Endothelial cell of umbilical vein (primary cell): Measurements from ENCODE around the gene SCN3B. TPM values are rescaled to one million over a fixed set of nuclear protein-coding genes. Genes with fewer than 3 reads are reported as not detected.

Experiments used
- Bru-seq: library from RNA; stranded (reverse); fragments of 400-500 nt; gene quantifications from one replicate; lab custom pipeline; 2021; lab: Mats Ljungman, UMichigan
- BruChase-seq, 2 experiments: library from RNA; stranded (reverse); fragments of 400-500 nt; gene quantifications; one replicate each; lab custom pipeline; 2021; lab: Mats Ljungman, UMichigan
- BruUV-seq: library from RNA; stranded (reverse); fragments of 400-500 nt; replicated peaks from 2 replicates; lab custom pipeline; 2021; lab: Mats Ljungman, UMichigan
- CTCF ChIA-PET: fragments of 300-600, 350-600 bp; sonication (Branson Sonifier 250); formaldehyde crosslinking; loops from one replicate; lab custom pipeline; 2021; ENCODE audit warnings: antibody characterized with exemption, inconsistent platforms; lab: Charles Lee
- POLR2A ChIA-PET: fragments of 300-600, 350-600 bp; sonication (Branson Sonifier 250); formaldehyde crosslinking; loops from one replicate; lab custom pipeline; 2021; ENCODE audit warnings: antibody characterized with exemption, inconsistent platforms; lab: Charles Lee
- DNase-seq: peaks from one replicate; pipeline ENCODE4 v3.0.0-alpha.2; 2011; ENCODE audit warnings: low read depth, low spot score
- FAIRE-seq: peaks from 2 replicates; lab custom pipeline; 2011; peaks lifted over from hg19 to GRCh38; lab: Jason Lieb, UNC
- H2AFZ ChIP-seq: 2 replicates; pipeline ENCODE4 v1.6.0; 2012; ENCODE audit warnings: low read depth, low read length, control low read depth, inconsistent platforms
- H3K27ac ChIP-seq: 2 replicates; pipeline ENCODE4 v1.5.1; 2011; ENCODE audit warnings: low read depth, mild to moderate bottlenecking, control low read depth, low read length, moderate library complexity; ENCODE audit not compliant: insufficient read depth
- H3K27me3 ChIP-seq, 2 experiments: 2 replicates each; pipeline versions ENCODE4 v1.6.0 to v1.6.1; 2011; ENCODE audit warnings: low read length in 2 of 2, mixed read lengths in 1 of 2; ENCODE audit not compliant: control insufficient read depth in 2 of 2, insufficient read depth in 2 of 2
- H3K36me3 ChIP-seq, 2 experiments: 2 replicates in 1 of 2; 3 replicates in 1 of 2; pipeline ENCODE4 v1.5.1; 2011; ENCODE audit warnings: low read length in 2 of 2, mild to moderate bottlenecking in 1 of 2, moderate library complexity in 1 of 2; ENCODE audit not compliant: control insufficient read depth in 2 of 2, insufficient read depth in 2 of 2; ENCODE audit errors: extremely low read depth in 1 of 2
- H3K4me1 ChIP-seq: 3 replicates; pipeline ENCODE4 v1.5.1; 2011; ENCODE audit warnings: mild to moderate bottlenecking, low read length; ENCODE audit not compliant: control insufficient read depth, insufficient read depth; ENCODE audit errors: extremely low read depth
- H3K4me2 ChIP-seq: 2 replicates; pipeline ENCODE4 v1.6.1; 2011; ENCODE audit warnings: low read length, control low read depth, mixed read lengths; ENCODE audit not compliant: insufficient read depth
- H3K4me3 ChIP-seq, 3 experiments: fragments of 200-600 bp in 1 of 3; sonication (generic), shearing (Covaris generic) in 1 of 3; replicated peaks in 1 of 3; 2 replicates each; pipeline ENCODE4 v1.5.1; 2011 to 2016; ENCODE audit warnings: control low read depth in 3 of 3, low read length in 3 of 3, mild to moderate bottlenecking in 2 of 3, inconsistent platforms in 1 of 3, low read depth in 1 of 3, moderate library complexity in 1 of 3; ENCODE audit not compliant: insufficient read depth in 1 of 3
- H3K79me2 ChIP-seq: 2 replicates; pipeline ENCODE4 v1.6.0; 2012; ENCODE audit warnings: low read length, inconsistent platforms; ENCODE audit not compliant: control insufficient read depth, insufficient read depth
- H3K9ac ChIP-seq: replicated peaks from 2 replicates; pipeline ENCODE3; 2011; ENCODE audit warnings: low read length, control low read depth; ENCODE audit not compliant: insufficient read depth; ENCODE audit errors: extremely low read depth
- H3K9me1 ChIP-seq: replicated peaks from 3 replicates; pipeline ENCODE4 v1.6.0; 2011; ENCODE audit warnings: mild to moderate bottlenecking, low read length; ENCODE audit not compliant: control insufficient read depth, insufficient read depth; ENCODE audit errors: extremely low read depth
- H3K9me3 ChIP-seq: replicated peaks from 2 replicates; pipeline ENCODE4 v1.5.1; 2012; ENCODE audit warnings: low read length, inconsistent platforms; ENCODE audit not compliant: control insufficient read depth, insufficient read depth
- H4K20me1 ChIP-seq: replicated peaks from 2 replicates; pipeline ENCODE3; 2011; ENCODE audit warnings: mild to moderate bottlenecking, low read length; ENCODE audit not compliant: control insufficient read depth, insufficient read depth; ENCODE audit errors: extremely low read depth
- JUN ChIP-seq: IDR thresholded peaks from 2 replicates; pipeline ENCODE4 v1.6.1; 2011; ENCODE audit warnings: borderline replicate concordance, low read depth; ENCODE audit not compliant: insufficient read length, insufficient read depth
- MAX ChIP-seq: IDR thresholded peaks from 2 replicates; pipeline ENCODE4 v1.6.1; 2011; ENCODE audit not compliant: insufficient read depth, insufficient read length
- MYC ChIP-seq: IDR thresholded peaks from one replicate; pipeline ENCODE4 v1.6.1; 2011; ENCODE audit warnings: mild to moderate bottlenecking, low read depth, low read length
- dilution Hi-C: fragments of 300-500 bp; cut with MboI; formaldehyde crosslinking; loops from one replicate; pipeline ENCODE4 v1.15.0; 2019; ENCODE audit warnings: low sequenced_read_pairs; ENCODE audit not compliant: extremely low pct_ligation_motif_present
- intact Hi-C: fragments of 100-400 bp; cut with micrococcal nuclease; formaldehyde crosslinking; loops from one replicate; pipeline ENCODE4 v1.10.0; 2022
- long read RNA-seq: library from polyadenylated mRNA; stranded (forward); transcript quantifications from one replicate; pipeline ENCODE4 v2.0.0, GENCODE V29; 2021
- polyA minus RNA-seq, 3 experiments: library from RNA; depleted of rRNA, polyadenylated mRNA; stranded (reverse); fragments of >200 nt; gene quantifications; 1 replicate in 1 of 3; 2 replicates in 2 of 3; pipeline ENCODE4 v1.2.3, GENCODE V29; 2011
- polyA plus RNA-seq, 4 experiments: library from polyadenylated mRNA; depleted of rRNA in 3 of 4; stranded (reverse) in 3 of 4; unstranded in 1 of 4; fragments of >200 nt; gene quantifications; 2 replicates each; pipeline versions ENCODE4 v1.2.1 to v1.2.3, GENCODE V29; 2011 to 2012; ENCODE audit warnings: missing spikeins in 1 of 4
- total RNA-seq: library from RNA; stranded (reverse); gene quantifications from 2 replicates; pipeline ENCODE4 v1.2.3, GENCODE V29; 2021

The SCN3B gene
- total RNA-seq (1.4 and 1.5 TPM in 2 replicates), polyA plus RNA-seq (0.72 and 0.91 TPM in 2 replicates), polyA minus RNA-seq (1.5 and 3.8 TPM in 2 replicates), Bru-seq, nascent RNA (percentile 25 among the genes with signal in this experiment), BruChase-seq, experiment 1, labeled RNA remaining after a 6-hour chase (percentile 40 among the genes with signal in this experiment), BruChase-seq, experiment 2, labeled RNA remaining after a 2-hour chase (percentile 35 among the genes with signal in this experiment)
- 0.45 and 0.51 TPM in 2 replicates for polyA plus RNA-seq (2011; cell fraction: cytosol; rRNA removed)
- 1.3 and 1.6 TPM in 2 replicates for polyA plus RNA-seq (2011; cell fraction: nucleus; rRNA removed)
- 0.83 and 1.1 TPM in 2 replicates for polyA plus RNA-seq (2012)
- polyA minus RNA-seq (2011; cell fraction: cytosol; rRNA and poly(A)+ RNA removed) = not detected
- polyA minus RNA-seq (2011; cell fraction: nucleus; rRNA and poly(A)+ RNA removed) = 0.63 and 0.77 TPM in 2 replicates
- long read RNA-seq = 0 reads

- H3K36me3 ChIP-seq = no peaks in the 10 kb centered on the region
- no peak within 1 kb of the TSS for H3K27ac ChIP-seq
- ChIA-PET CTCF (interaction anchor here (1.3 to 6.3 kb wide), 7 partner anchors 12 to 74 kb away, joined by 3 to 41 read pairs (median 7); no protein-coding TSS in a partner anchor), POLR2A (no interaction called here)
- no peaks in the 10 kb centered on the region for H3K79me2 ChIP-seq
- intact Hi-C loops = loop anchor here (1.0 kb wide), 2 partner anchors 25 to 64 kb away; no protein-coding TSS in a partner anchor
- dilution Hi-C loops = no loop called here
- no peaks in the 10 kb centered on the region for H3K9me1 ChIP-seq
- peaks cover 6% of the 10 kb centered on the region for H3K4me1 ChIP-seq
- H2AFZ ChIP-seq = peak within 1 kb of the TSS; percentile 86
- peak within 1 kb of the TSS; percentile 59 for H3K9ac ChIP-seq
- TF ChIP-seq JUN (peak; percentile 34), MAX (no peak)
- no peaks in the 10 kb centered on the region for H3K9me3 ChIP-seq
- FAIRE-seq = peak; percentile 89
- peak within 1 kb of the TSS; percentile 58 to 67 (median 59) for H3K4me3 ChIP-seq
- TSS peak; percentile 74 for BruUV-seq
- H3K4me2 ChIP-seq = peak within 1 kb of the TSS; percentile 84
- no peaks in the 10 kb centered on the region for H4K20me1 ChIP-seq
- H3K27me3 ChIP-seq = peaks cover 12 to 16% of the 10 kb centered on the region in 2 experiments
- peak; percentile 84 for DNase-seq
Observed at GRCh38 chr11:123654566-123655081, at the start of gene SCN3B. SCN3B (minus strand) TSS chr11:123654624; CDS start chr11:123653801, 823 bp downstream.

- H3K9me1 ChIP-seq = no peaks in the 10 kb centered on the region
- dilution Hi-C loops = no loop called here
- no peak overlapping the region for H3K4me3 ChIP-seq
- H3K79me2 ChIP-seq = no peaks in the 10 kb centered on the region
- H3K9me3 ChIP-seq = no peaks in the 10 kb centered on the region
- intact Hi-C loops = loop anchor here (5.0 kb wide), 1 partner anchor 600 kb away; no protein-coding TSS in a partner anchor
- FAIRE-seq = no peak
- BruUV-seq = no TSS peak
- no peaks in the 10 kb centered on the region for H3K27me3 ChIP-seq
- DNase-seq = no peak
- H4K20me1 ChIP-seq = no peaks in the 10 kb centered on the region
- no peaks in the 10 kb centered on the region for H3K36me3 ChIP-seq
- no peak for TF ChIP-seq MYC
- POLR2A ChIA-PET = no interaction called here
- no peak overlapping the region for H2AFZ ChIP-seq
- H3K4me1 ChIP-seq = no peaks in the 10 kb centered on the region
- H3K4me2 ChIP-seq = no peak overlapping the region
- H3K9ac ChIP-seq = no peak overlapping the region
- CTCF ChIA-PET = interaction anchor here (0.8 to 1.1 kb wide), 3 partner anchors 8 to 122 kb away, joined by 3 to 7 read pairs (median 4); no protein-coding TSS in a partner anchor
- H3K27ac ChIP-seq = no peak overlapping the region
Observed at GRCh38 chr11:123702696-123703095, 48.3 kb upstream of the SCN3B start.
